ENCODE data around the gene ALPI. TPM values are rescaled to one million over a fixed set of nuclear protein-coding genes. Genes with fewer than 3 reads are reported as not detected.
"Not testable (repeated sequence)": the region's sequence is repeated elsewhere in the genome, so short reads cannot be mapped to it uniquely, and the experiment has no call there.

The ALPI gene
- total and polyA plus RNA-seq, 12 donors, result not detected

DNA sequence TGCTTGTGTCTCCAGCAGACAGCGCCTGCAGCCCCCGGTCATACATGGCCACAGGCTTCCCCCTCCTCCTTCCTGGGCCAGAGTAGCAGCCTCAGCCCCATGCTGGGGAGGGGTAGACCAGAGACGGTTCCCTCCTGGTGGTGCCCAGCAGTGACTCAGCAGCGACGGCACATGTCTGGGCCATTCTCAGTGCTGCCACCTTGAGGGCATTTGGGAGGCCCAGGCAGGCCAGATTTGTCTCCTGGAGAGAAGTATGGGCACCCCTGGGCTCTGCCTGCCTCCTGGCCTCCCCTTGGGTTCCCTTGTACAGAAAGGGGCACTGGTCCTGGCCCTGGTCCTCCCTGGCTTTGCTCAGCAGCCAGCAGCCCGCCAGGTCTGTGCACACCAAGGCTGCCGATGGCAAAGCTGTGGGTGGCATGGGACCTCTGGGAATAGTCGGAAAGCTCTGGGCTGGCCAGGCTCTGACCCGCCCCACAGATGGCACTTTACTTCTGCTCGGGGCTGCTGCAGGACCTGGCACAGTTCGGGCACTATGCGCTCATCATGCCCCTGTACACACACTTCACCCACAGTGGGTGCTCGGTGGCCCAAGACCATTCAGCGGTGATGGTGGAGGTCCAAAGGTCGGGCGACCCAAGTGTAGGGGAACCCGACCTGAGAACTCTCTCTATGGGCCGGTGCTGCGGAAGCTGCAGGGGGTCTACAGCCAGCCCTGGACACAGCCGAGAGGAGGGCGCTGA lies 11.4 kb upstream of the ALPI start:
- intact Hi-C loops (cut with DNase I), result loop anchor here in 8 of 10 donors (2.0 to 10.0 kb wide), 4 partner anchors 78 to 537 kb away; partner anchors contain the start of genes PRSS56 (in 6 of the 8) and CHRND (in 1 of the 8)
- peak in 8 of 9 donors; percentile 21 to 68 (median 50) for TF ChIP-seq CTCF (IDR thresholded peaks at IDR 0.05)
- no peaks in the 10 kb centered on the region for H3K9me3 ChIP-seq
- no peak overlapping the region for H3K4me3 ChIP-seq
- no peaks in the 10 kb centered on the region for H3K36me3 ChIP-seq
- peaks cover 0 to 11% (median 0%) of the 10 kb centered on the region in 9 donors for H3K4me1 ChIP-seq
- no peak for DNase-seq
- no peak for ATAC-seq
- H3K27ac ChIP-seq, result no peak overlapping the region
- H3K27me3 ChIP-seq, result peaks cover 0 to 8% (median 0%) of the 10 kb centered on the region in 7 donors
- 79 to 80% methylated on average over 21 of the region's 21 CpGs for WGBS, 2 donors

GRCh38 chr2:232445149-232445885 lies 10.6 kb upstream of the ALPI start:
- ATAC-seq, H3K4me1 ChIP-seq, H3K4me3 ChIP-seq, DNase-seq, H3K9me3 ChIP-seq, H3K27ac ChIP-seq, H3K36me3 ChIP-seq, H3K27me3 ChIP-seq: not testable (repeated sequence)
- 79 to 86% methylated on average over 26 to 27 of the region's 29 CpGs for WGBS, 2 donors
- intact Hi-C loops (cut with DNase I), result loop anchor here in 5 of 10 donors (2.0 to 10.0 kb wide), 3 partner anchors 77 to 79 kb away; partner anchors contain the start of genes PRSS56 (in 4 of the 5) and CHRND (in 1 of the 5)

GRCh38 chr2:232446266-232446777 lies 9.6 kb upstream of the ALPI start:
- not testable (repeated sequence) for DNase-seq, H3K27ac ChIP-seq, H3K4me3 ChIP-seq, H3K36me3 ChIP-seq, H3K4me1 ChIP-seq, H3K27me3 ChIP-seq, H3K9me3 ChIP-seq
- peak in 4 of 8 donors; percentile 29 to 44 (median 42) for ATAC-seq
- WGBS, 2 donors, result 27 to 35% methylated on average over 6 to 7 of the region's 9 CpGs
- peak in 6 of 9 donors; percentile 13 to 53 (median 36) for TF ChIP-seq CTCF (IDR thresholded peaks at IDR 0.05)
- intact Hi-C loops (cut with DNase I), result loop anchor here in 7 of 10 donors (2.0 to 10.0 kb wide), 4 partner anchors 72 to 78 kb away; partner anchors contain the start of genes PRSS56 (in 4 of the 7) and CHRND (in 1 of the 7)

DNA sequence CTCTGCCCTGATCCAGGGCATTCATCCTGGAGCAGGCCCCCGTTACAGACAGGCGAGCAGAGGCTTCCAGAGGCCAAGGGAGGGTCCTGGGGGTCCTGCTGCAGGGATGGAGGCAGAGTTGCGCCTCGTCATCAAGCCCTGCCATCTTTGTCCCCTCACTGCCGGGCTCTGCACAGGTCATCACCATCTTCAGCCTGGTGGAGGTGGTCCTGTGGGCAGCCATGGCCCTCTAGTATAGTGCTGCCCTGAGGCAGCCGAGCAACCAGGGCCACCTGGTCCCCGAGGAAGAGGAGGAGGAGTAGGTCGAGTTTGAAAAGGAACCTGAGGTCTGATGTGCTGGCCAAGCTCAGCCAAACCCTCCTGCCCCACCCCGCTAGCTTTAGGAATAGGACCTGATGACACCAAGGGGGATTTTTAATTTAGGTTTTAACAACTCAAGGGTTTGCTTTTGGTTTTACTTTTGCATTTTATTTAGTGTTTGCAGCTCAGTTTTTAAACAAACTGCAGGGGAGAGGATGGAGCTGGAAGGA lies 8.8 kb upstream of the ALPI start:
- no peak for TF ChIP-seq CTCF (IDR thresholded peaks at IDR 0.05)
- intact Hi-C loops (cut with DNase I), result loop anchor here in 7 of 10 donors (2.0 to 10.0 kb wide), 4 partner anchors 72 to 78 kb away; partner anchors contain the start of genes PRSS56 (in 4 of the 7) and CHRND (in 1 of the 7)

More for the DNA sequence above, 8.8 kb upstream of the ALPI start:
- 84 to 86% methylated on average over 9 of the region's 9 CpGs for WGBS, 2 donors
- H3K27me3 ChIP-seq, result peaks cover 0 to 5% (median 0%) of the 10 kb centered on the region in 7 donors
- H3K27ac ChIP-seq, result no peak overlapping the region
- no peak for ATAC-seq
- no peak overlapping the region for H3K4me3 ChIP-seq
- no peaks in the 10 kb centered on the region for H3K36me3 ChIP-seq
- H3K4me1 ChIP-seq, result peaks cover 0 to 4% (median 0%) of the 10 kb centered on the region in 9 donors
- no peaks in the 10 kb centered on the region for H3K9me3 ChIP-seq
- DNase-seq, result no peak

Measured in heart right ventricle (tissue), 16 donors.